ENCODE data around the gene MAP7.
"Not testable (repeated sequence)": the region's sequence is repeated elsewhere in the genome, so short reads cannot be mapped to it uniquely, and the experiment has no call there.

Gene MAP7

DNA sequence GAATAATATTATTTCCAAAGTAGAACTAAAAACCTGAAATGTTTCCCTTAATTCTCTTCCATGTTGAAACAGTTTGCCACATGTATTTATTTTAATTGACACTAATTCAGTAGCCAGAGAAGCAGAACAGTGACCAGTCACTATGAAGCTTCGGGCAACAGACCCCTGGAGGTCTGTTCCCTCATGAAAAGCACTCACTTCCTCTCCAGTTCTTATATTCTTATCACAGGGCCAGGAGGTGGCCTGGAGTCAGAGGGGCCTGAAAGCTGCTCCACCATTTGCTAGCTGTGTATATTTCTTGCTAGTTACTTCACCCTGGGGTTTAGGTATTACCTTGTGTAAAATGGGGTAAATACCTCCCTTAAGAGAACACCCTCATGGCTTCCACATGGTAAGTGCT is 49.1 kb downstream of the MAP7 start:
- no peak for DNase-seq

DNA sequence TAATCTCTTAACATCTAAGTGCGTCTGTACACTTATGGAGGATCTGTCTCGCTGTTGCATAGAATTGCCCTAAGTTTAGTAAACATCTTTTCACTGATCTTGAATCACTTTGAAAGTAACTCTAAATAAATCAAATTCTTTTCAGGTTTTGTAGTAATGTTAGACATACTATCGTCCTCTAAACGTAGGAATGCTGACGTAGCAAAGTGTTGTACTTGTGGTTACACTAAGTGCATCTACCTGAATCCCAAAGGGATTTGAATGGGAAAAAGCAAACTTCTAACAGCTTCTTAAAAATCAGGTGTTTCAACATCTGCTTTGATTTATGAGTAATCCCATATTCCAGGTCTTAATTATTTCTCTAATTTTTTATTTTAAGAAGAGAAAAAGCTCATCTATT is 49.8 kb downstream of the MAP7 start:
- no peak for DNase-seq

DNA sequence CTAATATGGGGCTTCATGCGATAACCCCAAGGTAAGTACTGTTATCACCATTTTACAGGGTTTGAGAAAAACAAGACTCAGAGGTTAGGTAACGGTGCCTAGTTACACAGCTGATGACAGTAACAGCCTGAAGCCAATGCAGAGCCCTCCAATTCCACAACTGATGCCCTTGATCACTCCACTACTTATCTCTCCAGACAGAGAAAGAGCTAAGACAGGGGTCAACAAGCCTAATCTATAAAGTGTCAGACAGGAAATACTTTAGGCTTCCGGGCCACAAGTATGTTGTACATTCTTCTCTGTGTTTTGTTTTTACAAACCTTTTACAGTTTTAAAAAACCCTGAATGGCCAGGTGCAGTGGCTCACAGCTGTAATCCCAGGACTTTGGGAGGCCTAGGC is 50.9 kb downstream of the MAP7 start:
- DNase-seq = no peak

DNA sequence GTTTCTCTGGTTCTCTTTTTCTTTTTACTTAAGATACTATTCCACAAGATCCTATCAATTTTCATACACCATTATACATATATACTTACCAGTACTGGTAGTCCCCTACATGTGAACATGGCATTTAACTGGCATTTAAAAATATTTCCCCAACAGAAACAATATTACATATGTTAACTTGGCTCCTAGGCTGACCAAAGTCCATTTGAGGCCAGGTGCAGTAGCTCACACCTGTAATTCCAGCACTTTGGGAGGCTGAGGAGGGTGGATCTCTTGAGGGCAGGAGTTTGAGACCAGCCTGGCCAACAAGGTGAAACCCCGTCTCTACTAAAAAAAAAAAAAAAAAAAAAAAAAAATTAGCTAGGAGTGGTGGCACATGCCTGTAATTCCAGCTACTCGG is 53.8 kb downstream of the MAP7 start:
- not testable (repeated sequence) for DNase-seq

DNA sequence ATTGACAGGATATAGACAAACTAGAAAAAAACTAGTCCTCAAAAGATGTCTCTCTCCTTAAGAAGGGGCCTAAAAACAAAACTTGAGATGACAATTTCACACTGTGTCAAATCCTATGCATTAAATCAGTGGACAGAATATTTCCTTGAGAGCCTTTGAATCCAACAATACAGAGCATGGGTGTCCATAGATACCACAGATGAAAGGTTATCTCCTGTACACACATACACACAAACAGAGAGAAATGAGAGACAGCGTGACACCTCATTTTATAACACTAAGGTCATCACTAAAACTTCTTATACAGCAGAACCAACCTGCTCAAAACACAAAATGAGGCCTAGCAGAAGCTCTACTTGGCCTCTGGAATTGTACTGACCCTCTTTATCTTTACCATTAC is 55.5 kb downstream of the MAP7 start:
- DNase-seq = no peak

DNA sequence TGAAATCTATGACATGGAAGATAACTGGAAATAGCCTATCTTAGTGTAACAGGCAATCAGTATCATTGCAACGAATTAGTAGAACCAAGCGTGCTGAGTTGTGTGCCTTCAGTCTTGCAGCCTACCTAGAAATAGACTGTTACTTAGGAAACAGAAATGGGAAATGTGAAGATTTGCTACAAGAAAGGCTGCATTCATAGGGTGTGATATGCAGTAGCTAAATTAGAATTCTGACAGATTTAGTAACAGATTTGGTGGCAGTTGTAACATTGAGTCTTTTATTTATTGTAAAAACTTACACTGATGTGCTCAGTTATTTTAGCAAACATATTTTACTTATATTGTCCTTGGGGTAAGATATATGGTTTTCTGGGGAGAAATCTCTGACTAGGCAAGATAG is 56.2 kb downstream of the MAP7 start:
- no peak for DNase-seq

DNA sequence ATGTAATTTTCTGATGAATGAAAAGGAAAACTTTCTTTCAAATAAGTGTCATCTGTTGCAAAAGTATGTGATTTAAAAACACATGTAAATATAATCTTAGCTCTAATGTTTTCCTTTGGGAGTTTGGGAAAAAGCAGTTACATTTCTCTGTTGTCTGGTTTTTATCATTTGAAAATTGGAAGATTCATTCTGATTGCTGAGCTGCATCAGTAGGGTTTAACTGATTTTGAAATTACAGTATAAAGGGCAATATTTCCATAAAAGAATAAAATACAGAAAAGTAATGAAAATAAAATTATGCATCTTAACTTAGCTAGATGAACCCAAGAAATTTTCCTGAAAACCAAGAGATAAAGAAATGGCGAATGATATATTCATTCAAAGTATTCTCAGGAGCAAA is 57.8 kb downstream of the MAP7 start:
- DNase-seq = no peak

DNA sequence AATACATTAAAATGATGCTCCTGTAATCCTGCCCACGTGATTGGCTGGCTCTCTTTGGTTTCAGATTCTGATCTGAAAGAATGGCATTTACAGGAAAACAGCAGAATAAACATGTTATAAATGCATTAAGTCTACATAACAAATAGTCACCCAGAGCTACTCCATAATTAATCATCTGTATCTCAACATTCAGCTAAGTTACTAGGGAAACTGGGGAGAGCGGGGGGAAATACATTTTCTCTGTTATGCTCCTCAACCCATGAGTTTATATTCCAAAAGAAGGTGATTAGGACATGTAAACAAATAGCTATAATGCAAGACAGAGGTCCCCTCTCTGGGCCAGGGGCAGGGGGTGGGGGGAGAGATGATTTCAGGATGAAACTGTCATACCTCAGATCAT is 58.5 kb downstream of the MAP7 start:
- no peak for DNase-seq

DNA sequence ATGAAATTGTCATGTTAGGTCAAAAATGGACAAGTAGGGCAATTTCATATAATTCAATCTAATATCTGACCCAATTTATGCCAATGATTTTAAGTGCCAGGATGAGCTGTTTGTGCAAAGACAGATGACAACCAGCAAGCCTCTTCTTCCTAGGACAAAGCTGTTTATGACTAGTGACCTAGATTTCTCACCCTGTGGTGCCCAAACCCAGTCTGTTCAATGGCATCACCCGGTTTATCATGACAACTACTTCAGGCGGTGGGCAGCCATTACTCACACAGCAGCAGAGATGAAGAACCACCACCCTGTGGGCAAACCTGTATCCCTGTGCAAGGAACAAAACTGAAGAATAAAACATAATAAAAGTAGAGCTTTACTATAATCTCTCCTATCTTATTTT is 59.0 kb downstream of the MAP7 start:
- DNase-seq = no peak

DNA sequence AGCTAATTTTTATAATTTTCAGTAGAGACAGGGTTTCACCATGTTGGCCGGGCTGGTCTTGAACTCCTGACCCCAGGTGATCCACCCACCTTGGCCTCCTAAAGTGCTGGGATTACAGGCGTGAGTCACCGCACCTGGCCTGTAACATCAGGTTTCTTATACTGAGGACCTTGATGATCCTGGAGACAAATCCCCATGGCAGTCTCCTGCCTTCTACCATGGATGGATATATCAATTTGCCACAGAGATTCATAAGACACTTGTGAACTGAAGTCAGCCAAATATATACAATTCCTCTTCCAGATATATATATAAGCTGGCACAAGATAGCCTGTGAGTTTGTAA is 60.6 kb downstream of the MAP7 start:
- DNase-seq = not testable (repeated sequence)

DNA sequence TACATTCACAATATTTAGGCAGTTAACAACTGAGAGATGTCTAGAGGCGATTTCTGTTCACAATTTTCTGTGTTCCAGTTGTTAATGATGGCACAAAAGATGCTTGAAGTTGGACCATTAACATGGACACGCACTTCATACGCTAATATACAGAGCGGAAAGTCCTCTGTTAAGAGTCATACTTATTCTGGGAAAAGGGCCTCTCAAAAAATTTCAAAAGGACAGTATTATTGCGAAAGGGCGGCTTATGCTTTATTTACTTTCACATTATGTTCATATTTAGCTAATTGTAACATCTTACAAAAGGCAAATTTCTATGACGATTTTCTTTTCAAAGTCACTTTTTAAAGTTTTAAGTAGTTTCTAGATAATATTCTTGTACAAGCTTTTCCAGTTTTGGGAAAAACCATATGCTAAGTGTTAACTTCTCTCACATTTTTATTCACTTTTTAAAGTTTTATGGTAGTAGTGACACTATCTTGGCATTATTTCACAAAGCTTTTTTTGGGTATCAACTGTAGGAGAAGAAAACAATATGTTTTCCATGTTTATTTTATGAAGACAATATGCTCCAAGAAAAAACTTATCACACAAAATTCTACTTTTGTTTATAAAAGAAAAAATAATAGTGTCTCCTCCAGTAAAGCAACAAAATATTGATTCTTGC is 62.3 kb downstream of the MAP7 start:
- DNase-seq = no peak

DNA sequence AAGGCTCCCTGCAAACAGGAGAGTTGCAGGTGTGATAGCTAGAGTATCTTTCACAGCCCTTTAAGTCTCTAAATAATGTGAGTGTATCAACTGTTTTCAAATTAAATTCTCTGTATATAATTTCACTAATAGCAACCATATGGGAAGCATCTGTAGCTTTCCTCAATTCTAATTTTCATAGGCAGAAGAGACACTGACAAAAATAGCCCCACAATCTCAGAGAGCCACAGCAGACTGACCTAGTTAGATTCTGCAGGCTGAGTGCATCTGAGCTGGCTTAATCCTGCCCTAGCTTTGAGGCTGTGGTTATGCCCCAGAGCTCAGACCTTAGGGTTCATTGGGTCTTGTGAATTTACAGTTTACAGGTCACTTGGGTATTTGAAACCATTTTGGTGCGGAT is 63.9 kb downstream of the MAP7 start:
- DNase-seq = no peak

DNA sequence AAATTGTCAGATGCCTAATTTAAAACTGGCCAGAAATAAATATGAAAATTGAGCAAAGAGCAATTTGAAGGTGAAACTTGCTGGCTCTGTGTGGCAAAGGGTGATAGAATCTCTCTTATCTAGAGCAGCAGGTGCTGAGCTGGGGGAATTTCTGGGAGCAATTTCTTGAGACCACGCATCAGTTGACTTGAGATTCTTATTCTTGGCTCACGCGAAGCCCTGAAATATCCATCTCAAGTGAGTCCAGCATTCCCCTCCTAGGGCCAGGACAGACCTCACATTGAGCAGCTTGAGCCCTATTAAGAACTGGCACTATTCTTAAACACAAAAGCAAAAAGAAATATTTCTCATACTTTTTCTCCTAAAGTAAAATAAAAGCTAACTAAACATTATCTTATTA is 66.3 kb downstream of the MAP7 start:
- no peak for DNase-seq

DNA sequence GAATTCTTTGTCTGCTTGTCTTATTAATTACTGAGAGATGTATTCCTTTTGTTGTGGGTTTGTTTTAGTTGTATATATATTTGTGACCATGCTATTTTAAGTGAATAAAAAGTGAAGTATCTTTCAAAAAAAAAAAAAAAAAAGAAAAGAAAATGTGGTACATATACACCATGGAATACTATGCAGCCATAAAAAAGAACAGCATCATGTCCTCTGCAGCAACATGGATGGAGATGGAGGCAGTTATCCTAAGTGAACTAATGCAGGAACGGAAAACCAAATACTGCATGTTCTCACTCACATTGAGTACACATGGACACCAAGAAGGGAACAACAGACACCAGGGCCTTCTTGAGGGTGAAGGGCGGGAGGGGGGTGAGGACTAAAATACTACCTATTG is 67.2 kb downstream of the MAP7 start:
- DNase-seq = not testable (repeated sequence)

DNA sequence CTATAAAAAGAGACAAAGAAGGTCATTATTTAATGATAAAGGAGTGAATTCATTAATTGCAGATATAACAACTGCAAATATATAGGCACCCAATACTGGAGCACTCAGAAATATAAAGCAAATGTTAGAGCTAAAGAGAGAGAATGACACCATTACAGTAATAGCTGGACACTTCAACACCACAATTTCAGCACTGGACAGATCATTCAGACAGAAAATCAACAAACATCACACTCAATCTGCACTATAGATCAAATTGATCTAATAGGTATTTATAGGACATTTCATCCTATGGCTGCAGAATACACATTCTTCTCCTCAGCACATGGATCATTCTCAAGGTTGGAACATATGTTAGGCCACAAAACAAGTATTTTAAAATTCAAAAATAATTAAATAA is 72.7 kb downstream of the MAP7 start:
- no peak for DNase-seq

DNA sequence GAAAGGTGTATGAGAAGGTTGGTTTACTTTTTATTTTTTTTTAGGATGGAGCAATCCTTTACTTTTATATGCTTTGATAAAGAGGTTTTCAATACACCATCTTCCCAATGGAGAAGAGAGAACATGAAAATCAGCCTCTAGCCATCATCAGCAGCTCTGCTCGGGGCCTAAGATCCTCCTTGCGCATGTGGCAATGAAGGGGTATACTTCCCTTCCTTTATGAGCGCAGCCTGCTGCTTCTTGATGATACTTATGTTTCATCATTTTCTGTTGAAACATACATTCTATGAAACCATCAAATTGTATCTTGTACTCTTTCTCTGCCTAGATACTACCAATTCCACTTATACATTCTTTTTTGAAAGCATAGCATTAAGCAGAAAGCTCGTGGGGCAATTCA is 74.5 kb downstream of the MAP7 start:
- no peak for DNase-seq

DNA sequence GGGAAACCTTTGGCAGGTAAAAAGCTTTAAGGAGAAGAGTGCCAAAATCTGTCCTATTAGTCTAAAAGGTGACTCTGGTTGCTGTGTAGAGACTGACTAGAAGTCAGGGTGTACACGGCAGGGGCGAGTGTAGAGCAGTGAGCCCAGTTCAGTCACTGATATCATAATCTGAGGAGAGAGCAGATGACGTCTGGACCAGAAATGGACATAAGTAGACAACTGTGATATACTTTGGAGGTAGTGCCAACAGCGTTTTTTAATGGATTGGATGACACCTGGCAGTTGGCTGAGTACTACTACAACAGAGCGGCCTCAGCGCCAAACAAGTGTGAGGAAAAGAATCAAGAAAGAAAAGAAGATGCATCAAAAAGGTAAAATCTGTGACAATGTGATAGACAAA is 76.0 kb downstream of the MAP7 start:
- DNase-seq = no peak

DNA sequence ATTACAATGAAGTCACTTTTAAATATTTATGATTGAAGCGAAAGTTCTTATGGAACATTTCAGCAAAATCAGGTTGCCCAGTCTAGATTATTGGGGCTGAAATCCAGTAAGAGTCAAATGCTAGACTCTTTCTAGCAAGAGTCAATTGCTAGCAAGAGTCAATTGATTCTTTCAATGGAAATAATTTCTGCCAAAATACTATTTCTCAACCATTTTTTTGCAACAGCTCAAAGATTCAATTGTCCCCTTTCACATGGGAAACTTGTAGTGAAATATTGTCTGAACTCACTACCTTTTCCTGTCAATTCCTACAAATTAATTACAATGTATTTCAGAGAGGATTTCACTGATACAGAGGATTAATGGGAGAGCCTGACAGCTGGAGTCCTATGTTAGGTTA is 78.3 kb downstream of the MAP7 start:
- no peak for DNase-seq

DNA sequence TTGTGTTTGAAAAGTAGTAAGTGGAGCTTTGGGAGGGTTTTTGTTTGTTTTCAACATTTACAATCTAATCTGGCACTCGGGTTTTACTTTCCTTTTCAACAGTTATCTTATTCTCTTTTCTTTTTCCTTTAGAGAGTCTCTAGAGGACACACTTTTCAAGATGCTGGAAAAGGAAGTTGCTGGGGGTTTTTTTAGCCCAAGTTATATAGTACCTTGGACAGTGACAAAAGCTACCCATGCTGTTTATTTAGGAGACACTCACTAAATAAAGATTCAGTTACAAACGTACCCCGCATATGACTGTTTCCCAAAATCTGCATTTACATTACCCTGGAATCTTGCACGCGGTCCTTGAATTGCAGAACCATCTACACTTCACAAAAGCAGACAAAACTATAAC is 78.8 kb downstream of the MAP7 start:
- no peak for DNase-seq

DNA sequence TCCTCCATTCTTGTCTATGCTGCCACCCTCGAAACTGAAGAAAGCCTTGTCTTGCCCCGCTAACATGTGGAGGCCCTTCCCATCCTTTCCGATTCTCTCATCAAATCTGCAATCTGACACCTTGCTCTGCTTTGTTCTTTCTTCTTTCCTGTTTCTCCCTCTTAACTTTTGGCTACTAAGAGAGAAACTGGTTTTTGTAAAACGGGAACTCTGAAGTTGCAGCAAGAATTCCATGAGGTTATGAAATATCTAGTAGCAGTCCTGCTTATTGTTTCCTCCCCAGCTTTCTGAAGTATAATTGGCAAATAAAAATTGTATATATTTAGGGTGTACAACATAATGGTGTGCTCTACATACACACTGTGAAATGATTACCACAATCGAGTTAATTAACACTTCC is 80.2 kb downstream of the MAP7 start:
- DNase-seq = no peak

DNA sequence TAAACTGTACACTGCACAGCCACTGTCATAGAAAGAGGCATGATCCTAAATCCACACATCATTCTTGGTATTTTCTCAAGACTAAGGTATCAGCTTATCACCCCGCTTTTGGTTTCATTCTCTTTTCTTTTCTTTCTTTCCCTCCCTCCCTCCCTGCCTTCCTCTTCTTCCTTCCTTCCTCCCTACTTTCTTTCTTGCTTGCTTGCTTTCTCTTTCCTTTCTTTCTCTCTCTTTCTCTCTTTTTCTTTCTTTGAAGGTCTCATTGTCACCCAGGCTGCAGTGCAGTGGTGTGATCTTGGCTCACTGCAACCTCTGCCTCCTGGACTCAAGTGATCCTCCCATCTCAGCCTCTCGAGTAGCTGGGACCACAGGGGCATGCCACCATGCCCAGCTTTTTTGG is 81.1 kb downstream of the MAP7 start:
- no peak for DNase-seq

DNA sequence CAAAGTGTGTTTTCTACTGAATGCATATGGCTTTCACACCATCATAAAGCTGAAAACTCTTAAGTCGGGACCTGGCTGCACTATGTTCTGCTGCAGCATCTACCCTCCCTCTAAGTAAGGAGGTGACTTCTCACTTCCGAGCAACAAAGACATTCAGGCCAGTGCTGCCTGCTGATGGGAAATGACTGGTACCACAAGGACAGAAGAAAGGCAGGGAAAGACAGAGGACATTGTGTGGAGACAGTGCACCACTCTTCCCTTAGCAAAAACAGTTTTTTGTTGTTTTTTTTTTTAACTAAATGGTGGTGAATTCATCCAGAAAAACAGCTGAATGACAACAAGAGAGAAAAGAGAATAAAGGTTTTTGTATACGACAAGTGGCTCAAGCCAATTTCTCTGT is 81.5 kb downstream of the MAP7 start:
- DNase-seq = no peak

DNA sequence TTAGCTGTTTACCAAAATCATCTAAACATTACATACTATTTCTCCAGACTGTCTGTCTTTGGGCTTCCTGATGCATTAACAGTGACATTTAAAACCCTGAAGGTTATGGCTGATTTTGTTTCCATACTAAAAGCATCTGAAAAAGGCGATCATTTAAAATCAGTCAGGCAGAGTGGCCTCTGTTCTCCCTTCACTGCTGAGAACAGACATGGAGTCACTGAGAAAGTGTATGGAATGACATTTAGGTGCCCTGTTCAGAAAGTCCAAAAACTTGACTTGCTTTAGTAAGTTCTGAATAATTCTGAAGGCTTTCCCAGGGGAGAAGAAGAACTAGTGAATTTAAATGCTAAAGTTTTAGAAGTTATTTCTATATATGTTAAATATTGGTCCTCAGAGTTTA is 83.0 kb downstream of the MAP7 start:
- DNase-seq = no peak

DNA sequence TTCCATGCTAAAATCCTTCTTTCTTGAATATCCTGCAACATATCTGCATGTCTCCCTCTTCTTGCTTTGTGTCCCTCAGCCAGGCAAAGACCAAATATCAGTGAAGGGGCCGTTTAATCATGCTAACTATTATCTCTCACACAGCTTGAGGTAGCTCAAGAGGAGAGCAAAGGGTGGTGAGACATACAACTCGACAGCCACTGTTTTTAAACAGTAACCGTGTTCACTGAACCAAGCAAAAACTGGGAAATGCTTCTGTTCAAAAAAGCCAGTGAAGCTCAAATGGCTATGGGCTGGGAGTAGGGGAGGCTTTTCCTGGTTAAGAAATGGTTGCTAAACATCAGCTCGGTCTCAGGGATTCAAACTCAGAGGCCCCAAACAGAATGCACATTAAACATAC is 83.4 kb downstream of the MAP7 start:
- no peak for DNase-seq

DNA sequence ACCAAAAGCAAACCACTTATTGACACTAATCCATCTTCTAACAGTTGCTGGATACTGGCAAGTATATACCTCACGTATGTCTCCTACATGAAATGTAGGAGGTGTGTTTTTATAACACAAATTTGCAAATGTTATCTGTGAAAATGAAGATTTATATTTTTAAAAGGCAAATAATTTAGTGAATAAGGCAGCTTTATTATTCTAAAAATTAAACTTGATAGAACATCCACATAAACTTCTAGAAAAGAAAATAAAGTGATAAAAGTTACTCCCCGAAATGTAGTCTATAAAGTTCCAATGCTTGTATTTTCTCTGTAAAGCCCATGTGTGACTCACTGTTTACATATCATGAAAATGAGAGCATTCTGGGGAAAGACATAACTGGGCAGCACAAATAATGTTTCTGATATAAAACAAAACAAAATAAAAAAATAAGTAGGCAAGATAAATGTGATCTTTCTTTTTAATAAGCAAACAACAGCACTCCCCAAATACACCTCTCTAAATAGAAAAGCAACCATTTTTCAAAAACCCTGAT is 84.4 kb downstream of the MAP7 start:
- DNase-seq = no peak

DNA sequence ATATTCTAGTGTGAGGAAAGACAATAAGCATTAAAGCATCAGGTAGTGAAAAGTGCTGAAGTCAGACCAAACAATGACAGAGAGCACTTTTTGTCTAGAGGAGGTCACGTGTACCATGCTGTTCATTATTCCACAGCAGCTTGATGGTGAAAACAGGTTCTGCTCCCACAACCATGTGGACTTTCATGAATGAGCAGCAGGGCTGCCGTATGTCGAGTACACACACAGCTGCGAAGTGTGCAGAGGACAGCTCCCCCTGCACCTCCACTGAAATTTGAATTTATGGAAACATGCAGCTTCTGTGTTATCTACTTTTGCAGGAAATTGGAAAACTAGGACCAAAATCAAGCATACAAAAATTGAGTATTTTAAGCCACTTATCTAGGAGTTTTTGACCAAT is 85.3 kb downstream of the MAP7 start:
- no peak for DNase-seq

Data from activated naive CD4-positive, alpha-beta T cell treated with anti-CD3 and anti-CD28 coated beads, Interleukin-2, amount 50 U/mL, for 16 hours (primary cell).